IMR-90 (cell line): ENCODE measurements around the gene LSM14A.

Source experiments
- BHLHE40 ChIP-seq: fragments of 150-350 bp; IDR thresholded peaks from 2 replicates; pipeline ENCODE4 v1.6.1; 2016; ENCODE audit warnings: mild to moderate bottlenecking, low read depth, low read length
- MXI1 ChIP-seq: IDR thresholded peaks from 2 replicates; pipeline ENCODE4 v1.6.1; 2012; ENCODE audit warnings: low read depth, mild to moderate bottlenecking, low read length, moderate library complexity, borderline replicate concordance
- POLR2A ChIP-seq: IDR thresholded peaks from 2 replicates; pipeline ENCODE4 v1.6.1; 2012; ENCODE audit warnings: mild to moderate bottlenecking, low read depth, low read length
- TF ChIP-seq, protein P1 (sequence below): conservative IDR thresholded peaks from 2 replicates; pipeline ENCODE4 v1.5.1; 2012; ENCODE audit warnings: mild to moderate bottlenecking, low read depth, low read length, improper control_type of control experiment

DNA sequence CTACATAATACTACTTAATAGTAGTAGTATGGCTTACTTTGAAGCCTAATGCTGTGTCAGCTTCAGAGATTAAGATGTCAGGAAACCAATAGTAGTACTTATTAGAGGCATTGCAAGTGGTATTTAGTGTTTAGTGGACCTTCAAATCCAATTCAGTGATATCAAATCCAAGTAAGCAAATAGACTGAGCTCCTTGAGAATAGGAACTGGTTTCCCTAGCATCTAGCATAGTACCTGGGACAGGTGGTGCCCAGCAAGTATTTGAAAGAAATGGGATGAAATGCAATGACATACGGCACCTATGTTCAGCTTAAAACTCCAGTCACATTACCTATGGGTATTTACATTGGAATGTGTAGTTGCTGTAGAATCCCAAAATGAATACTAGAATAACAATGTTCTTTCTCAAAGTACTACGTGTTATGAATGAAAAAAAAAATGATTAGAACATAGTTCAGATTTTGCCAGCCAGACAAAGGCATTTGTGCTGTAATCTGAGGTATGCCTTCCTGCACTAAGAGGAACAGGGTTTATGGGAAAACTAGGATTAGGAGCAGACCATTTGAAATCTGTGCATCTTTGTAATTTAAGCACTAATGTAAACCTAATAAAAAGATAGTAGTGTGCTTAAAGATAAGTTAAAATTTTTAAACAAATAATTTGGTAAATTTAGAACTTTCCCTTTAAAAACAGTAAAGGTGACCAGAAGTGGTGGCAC, 17.1 kb downstream of the LSM14A start:
- TF ChIP-seq, protein P1, sequence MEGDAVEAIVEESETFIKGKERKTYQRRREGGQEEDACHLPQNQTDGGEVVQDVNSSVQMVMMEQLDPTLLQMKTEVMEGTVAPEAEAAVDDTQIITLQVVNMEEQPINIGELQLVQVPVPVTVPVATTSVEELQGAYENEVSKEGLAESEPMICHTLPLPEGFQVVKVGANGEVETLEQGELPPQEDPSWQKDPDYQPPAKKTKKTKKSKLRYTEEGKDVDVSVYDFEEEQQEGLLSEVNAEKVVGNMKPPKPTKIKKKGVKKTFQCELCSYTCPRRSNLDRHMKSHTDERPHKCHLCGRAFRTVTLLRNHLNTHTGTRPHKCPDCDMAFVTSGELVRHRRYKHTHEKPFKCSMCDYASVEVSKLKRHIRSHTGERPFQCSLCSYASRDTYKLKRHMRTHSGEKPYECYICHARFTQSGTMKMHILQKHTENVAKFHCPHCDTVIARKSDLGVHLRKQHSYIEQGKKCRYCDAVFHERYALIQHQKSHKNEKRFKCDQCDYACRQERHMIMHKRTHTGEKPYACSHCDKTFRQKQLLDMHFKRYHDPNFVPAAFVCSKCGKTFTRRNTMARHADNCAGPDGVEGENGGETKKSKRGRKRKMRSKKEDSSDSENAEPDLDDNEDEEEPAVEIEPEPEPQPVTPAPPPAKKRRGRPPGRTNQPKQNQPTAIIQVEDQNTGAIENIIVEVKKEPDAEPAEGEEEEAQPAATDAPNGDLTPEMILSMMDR: no peak
- TF ChIP-seq BHLHE40 (no peak), POLR2A (no peak), MXI1 (no peak)
